Measurements from ENCODE around the gene CASS4.

The CASS4 gene

DNA sequence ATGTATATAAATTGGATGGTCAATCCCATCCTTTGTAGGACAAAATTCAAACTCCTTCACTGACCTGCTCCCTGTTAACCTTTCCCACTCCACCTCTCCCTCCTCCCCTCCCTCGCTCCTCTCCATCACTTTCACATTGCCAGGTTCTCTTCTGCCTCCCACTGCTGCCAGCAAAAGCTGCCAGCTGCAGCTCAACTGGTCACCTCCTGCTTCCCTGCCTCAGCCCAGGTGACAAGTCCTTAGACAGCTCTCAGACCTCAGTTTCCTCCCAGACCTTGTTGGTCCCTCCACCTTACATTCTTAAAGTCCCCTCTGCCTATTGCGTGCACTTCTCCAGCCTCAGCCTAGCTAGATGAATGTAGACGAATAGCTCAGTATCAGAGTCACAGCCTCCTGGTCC, 33.1 kb downstream of the CASS4 start:
- no peaks in the 10 kb centered on the region for H3K27me3 ChIP-seq (ENCODE audit: insufficient read depth, low read length, poor library complexity, severe bottlenecking)
- H3K9ac ChIP-seq (ENCODE audit: low read depth, low read length, poor library complexity, severe bottlenecking), result no peak overlapping the region
- H2AFZ ChIP-seq (ENCODE audit: low read length), result no peak overlapping the region
- H3F3A ChIP-seq (ENCODE audit: low read depth), result no peaks in the 10 kb centered on the region
- no peak for TF ChIP-seq EZH2phosphoT487 (IDR thresholded peaks at IDR 0.05; ENCODE audit: borderline replicate concordance)
- TF ChIP-seq, protein P1, sequence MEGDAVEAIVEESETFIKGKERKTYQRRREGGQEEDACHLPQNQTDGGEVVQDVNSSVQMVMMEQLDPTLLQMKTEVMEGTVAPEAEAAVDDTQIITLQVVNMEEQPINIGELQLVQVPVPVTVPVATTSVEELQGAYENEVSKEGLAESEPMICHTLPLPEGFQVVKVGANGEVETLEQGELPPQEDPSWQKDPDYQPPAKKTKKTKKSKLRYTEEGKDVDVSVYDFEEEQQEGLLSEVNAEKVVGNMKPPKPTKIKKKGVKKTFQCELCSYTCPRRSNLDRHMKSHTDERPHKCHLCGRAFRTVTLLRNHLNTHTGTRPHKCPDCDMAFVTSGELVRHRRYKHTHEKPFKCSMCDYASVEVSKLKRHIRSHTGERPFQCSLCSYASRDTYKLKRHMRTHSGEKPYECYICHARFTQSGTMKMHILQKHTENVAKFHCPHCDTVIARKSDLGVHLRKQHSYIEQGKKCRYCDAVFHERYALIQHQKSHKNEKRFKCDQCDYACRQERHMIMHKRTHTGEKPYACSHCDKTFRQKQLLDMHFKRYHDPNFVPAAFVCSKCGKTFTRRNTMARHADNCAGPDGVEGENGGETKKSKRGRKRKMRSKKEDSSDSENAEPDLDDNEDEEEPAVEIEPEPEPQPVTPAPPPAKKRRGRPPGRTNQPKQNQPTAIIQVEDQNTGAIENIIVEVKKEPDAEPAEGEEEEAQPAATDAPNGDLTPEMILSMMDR (conservative IDR thresholded peaks at IDR 0.05; ENCODE audit: low read length), result no peak
- peaks cover 18% of the 10 kb centered on the region for H3K4me1 ChIP-seq (ENCODE audit: insufficient read depth, low read length, poor library complexity, severe bottlenecking)
- no peaks in the 10 kb centered on the region for H3K36me3 ChIP-seq (ENCODE audit: insufficient read depth, low read length)
- no peak overlapping the region for H3K4me3 ChIP-seq (ENCODE audit: low read length, poor library complexity, severe bottlenecking)
- H4K20me1 ChIP-seq (ENCODE audit: insufficient read depth, low read length, poor library complexity, severe bottlenecking), result no peaks in the 10 kb centered on the region
- no peaks in the 10 kb centered on the region for H3K79me2 ChIP-seq (ENCODE audit: insufficient read depth, low read length)
- H3K9me2 ChIP-seq (replicated peaks; ENCODE audit: low read depth, low read length), result no peaks in the 10 kb centered on the region
- no peak overlapping the region for H3K4me2 ChIP-seq (ENCODE audit: low read depth, low read length, poor library complexity, severe bottlenecking)
- H3K9me3 ChIP-seq (ENCODE audit: insufficient read depth, low read depth, low read length), result no peaks in the 10 kb centered on the region

DNA sequence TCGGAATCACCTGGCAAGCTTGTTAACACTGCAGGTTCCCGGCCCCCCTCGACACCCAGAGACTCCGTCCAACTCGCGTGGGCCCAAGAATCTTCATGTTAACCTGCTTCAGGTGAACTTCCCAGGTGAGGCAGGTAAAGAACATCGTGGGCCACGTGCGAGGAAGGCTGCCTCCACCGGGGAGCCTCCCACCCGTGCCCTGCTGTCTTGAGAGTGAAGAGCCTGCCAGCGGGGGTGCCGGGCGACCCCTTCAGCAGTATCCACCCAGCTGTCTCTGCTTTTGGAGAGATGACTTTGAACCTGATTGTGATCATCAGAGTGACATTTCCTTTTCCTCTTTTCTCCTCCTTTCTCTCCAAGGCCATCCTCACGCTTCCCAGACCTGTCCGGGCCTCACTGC, 33.5 kb downstream of the CASS4 start:
- TF ChIP-seq, protein P1 (conservative IDR thresholded peaks at IDR 0.05; ENCODE audit: low read length), result no peak
- TF ChIP-seq EZH2phosphoT487 (IDR thresholded peaks at IDR 0.05; ENCODE audit: borderline replicate concordance), result no peak
- H3K9me2 ChIP-seq (replicated peaks; ENCODE audit: low read depth, low read length), result no peaks in the 10 kb centered on the region
- H3K4me3 ChIP-seq (ENCODE audit: low read length, poor library complexity, severe bottlenecking), result no peak overlapping the region
- H3K27me3 ChIP-seq (ENCODE audit: insufficient read depth, low read length, poor library complexity, severe bottlenecking), result no peaks in the 10 kb centered on the region
- H3K4me2 ChIP-seq (ENCODE audit: low read depth, low read length, poor library complexity, severe bottlenecking), result no peak overlapping the region
- no peaks in the 10 kb centered on the region for H3K36me3 ChIP-seq (ENCODE audit: insufficient read depth, low read length)
- H2AFZ ChIP-seq (ENCODE audit: low read length), result no peak overlapping the region
- H3K9ac ChIP-seq (ENCODE audit: low read depth, low read length, poor library complexity, severe bottlenecking), result no peak overlapping the region
- H3K9me3 ChIP-seq (ENCODE audit: insufficient read depth, low read depth, low read length), result no peaks in the 10 kb centered on the region
- H3K4me1 ChIP-seq (ENCODE audit: insufficient read depth, low read length, poor library complexity, severe bottlenecking), result peaks cover 14% of the 10 kb centered on the region
- H3K79me2 ChIP-seq (ENCODE audit: insufficient read depth, low read length), result no peaks in the 10 kb centered on the region
- no peaks in the 10 kb centered on the region for H4K20me1 ChIP-seq (ENCODE audit: insufficient read depth, low read length, poor library complexity, severe bottlenecking)
- no peaks in the 10 kb centered on the region for H3F3A ChIP-seq (ENCODE audit: low read depth)

- Histone ChIP-seq H3F3A (ENCODE audit: low read depth) (no peaks in the 10 kb centered on the region), H3K9me3 (ENCODE audit: insufficient read depth, low read depth, low read length) (no peaks in the 10 kb centered on the region), H3K9ac (ENCODE audit: low read depth, low read length, poor library complexity, severe bottlenecking) (no peak overlapping the region), H3K4me3 (ENCODE audit: low read length, poor library complexity, severe bottlenecking) (no peak overlapping the region), H3K4me1 (ENCODE audit: insufficient read depth, low read length, poor library complexity, severe bottlenecking) (peaks cover 5% of the 10 kb centered on the region), H3K4me2 (ENCODE audit: low read depth, low read length, poor library complexity, severe bottlenecking) (no peak overlapping the region), H3K79me2 (ENCODE audit: insufficient read depth, low read length) (no peaks in the 10 kb centered on the region), H3K9me2 (replicated peaks; ENCODE audit: low read depth, low read length) (no peaks in the 10 kb centered on the region), H3K27me3 (ENCODE audit: insufficient read depth, low read length, poor library complexity, severe bottlenecking) (no peaks in the 10 kb centered on the region), H2AFZ (ENCODE audit: low read length) (no peak overlapping the region), H3K36me3 (ENCODE audit: insufficient read depth, low read length) (no peaks in the 10 kb centered on the region), H4K20me1 (ENCODE audit: insufficient read depth, low read length, poor library complexity, severe bottlenecking) (no peaks in the 10 kb centered on the region)
- no peak for TF ChIP-seq EZH2phosphoT487 (IDR thresholded peaks at IDR 0.05; ENCODE audit: borderline replicate concordance)
- TF ChIP-seq, protein P1 (conservative IDR thresholded peaks at IDR 0.05; ENCODE audit: low read length), result no peak
Measured at GRCh38 chr20:56447227-56447626, 35.2 kb downstream of the CASS4 start.
